NCI-H2227 (cell line): ENCODE data around the gene RMC1.

Experiments
- DNase-seq: peaks from one replicate; lab custom pipeline; 2025; ENCODE audit not compliant: unreplicated experiment; lab: John Stamatoyannopoulos, UW

Gene RMC1

GRCh38 chr18:23580677-23581367, 77.5 kb downstream of the RMC1 start:
- no peak for DNase-seq
